IMR-90 (cell line): Measurements from ENCODE around the gene METTL8. TPM values are rescaled to one million over a fixed set of nuclear protein-coding genes. Genes with fewer than 3 reads are reported as not detected.

Experiments
- ATAC-seq: fragments of 200-7000 bp; cut with Tn5 transposase; 2 replicates; pipeline ENCODE4 v1.9.1; 2020; ENCODE audit warnings: low read depth, mild to moderate bottlenecking, moderate library complexity
- BruUV-seq: library from RNA; stranded (reverse); fragments of 400-500 nt; replicated peaks from 2 replicates; lab custom pipeline; 2021; lab: Mats Ljungman, UMichigan
- CTCF ChIA-PET: fragments of 300-600 bp; formaldehyde crosslinking; extraction: SDS; loops from one replicate; lab custom pipeline; 2021; ENCODE audit warnings: antibody characterized with exemption; lab: Yijun Ruan, JAX
- POLR2A ChIA-PET: fragments of 300-600 bp; sonication (Branson Sonifier 250); formaldehyde crosslinking; loops from one replicate; lab custom pipeline; 2022; ENCODE audit warnings: antibody characterized with exemption; ENCODE audit not compliant: unreplicated experiment; lab: Charles Lee
- DNase-seq: peaks from one replicate; pipeline ENCODE4 v3.0.0; 2013
- H2AFZ ChIP-seq: replicated peaks from 2 replicates; pipeline ENCODE3; 2013; ENCODE audit warnings: low read length, mild to moderate bottlenecking; ENCODE audit not compliant: poor library complexity
- H2AK5ac ChIP-seq: 2 replicates; pipeline ENCODE4 v1.6.1; 2013; ENCODE audit warnings: low read depth, low read length, inconsistent platforms
- H2AK9ac ChIP-seq: replicated peaks from 2 replicates; pipeline ENCODE3; 2013; ENCODE audit warnings: mild to moderate bottlenecking, low read depth, low read length, moderate library complexity; ENCODE audit not compliant: poor library complexity
- H2BK120ac ChIP-seq: 2 replicates; pipeline ENCODE4 v1.6.1; 2013; ENCODE audit warnings: low read depth, low read length, inconsistent platforms
- H2BK15ac ChIP-seq: 3 replicates; pipeline ENCODE4 v1.6.1; 2013; ENCODE audit warnings: low read depth, low read length, inconsistent platforms
- H2BK20ac ChIP-seq: 2 replicates; pipeline ENCODE4 v1.6.1; 2013; ENCODE audit warnings: low read depth, mild to moderate bottlenecking, inconsistent platforms, low read length, moderate library complexity
- H2BK5ac ChIP-seq: 2 replicates; pipeline ENCODE4 v1.6.1; 2013; ENCODE audit warnings: mild to moderate bottlenecking, low read depth, low read length, inconsistent platforms; ENCODE audit not compliant: poor library complexity, severe bottlenecking
- H3K14ac ChIP-seq: replicated peaks from 2 replicates; pipeline ENCODE4 v1.6.1; 2013; ENCODE audit warnings: low read depth, low read length, inconsistent platforms
- H3K18ac ChIP-seq: 2 replicates; pipeline ENCODE4 v1.6.1; 2013; ENCODE audit warnings: low read depth, low read length, control low read depth
- H3K23ac ChIP-seq: 2 replicates; pipeline ENCODE4 v1.6.1; 2013; ENCODE audit warnings: low read depth, low read length, inconsistent platforms
- H3K27ac ChIP-seq: 2 replicates; pipeline ENCODE4 v1.5.1; 2013; ENCODE audit warnings: mild to moderate bottlenecking, control low read depth, low read length; ENCODE audit not compliant: insufficient read depth
- H3K27me3 ChIP-seq: 2 replicates; pipeline ENCODE4 v1.6.1; 2013; ENCODE audit warnings: low read length; ENCODE audit not compliant: control insufficient read depth, insufficient read depth
- H3K36me3 ChIP-seq: 2 replicates; pipeline ENCODE4 v1.6.1; 2013; ENCODE audit warnings: low read length, mixed read lengths; ENCODE audit not compliant: control insufficient read depth, insufficient read depth
- H3K4ac ChIP-seq: 2 replicates; pipeline ENCODE4 v1.6.1; 2013; ENCODE audit warnings: low read depth, low read length, inconsistent platforms
- H3K4me1 ChIP-seq: 2 replicates; pipeline ENCODE4 v1.6.1; 2013; ENCODE audit warnings: low read length, mixed read lengths; ENCODE audit not compliant: control insufficient read depth, insufficient read depth
- H3K4me2 ChIP-seq: 2 replicates; pipeline ENCODE4 v1.6.1; 2013; ENCODE audit warnings: low read depth, mild to moderate bottlenecking, control low read depth, low read length, moderate library complexity
- H3K4me3 ChIP-seq: 2 replicates; pipeline ENCODE4 v1.5.1; 2013; ENCODE audit warnings: low read depth, mild to moderate bottlenecking, control low read depth, low read length, moderate library complexity; ENCODE audit not compliant: insufficient read depth
- H3K56ac ChIP-seq: 2 replicates; pipeline ENCODE4 v1.6.1; 2013; ENCODE audit warnings: low read length, inconsistent platforms; ENCODE audit not compliant: insufficient read depth; ENCODE audit errors: extremely low read depth
- H3K79me1 ChIP-seq, 2 experiments: 2 replicates each; pipeline ENCODE4 v1.6.1; 2013; ENCODE audit warnings: low read length in 2 of 2, inconsistent platforms in 1 of 2, low read depth in 1 of 2
- H3K9ac ChIP-seq: 2 replicates; pipeline ENCODE4 v1.6.1; 2013; ENCODE audit warnings: low read depth, low read length, control low read depth
- H3K9me1 ChIP-seq: 2 replicates; pipeline ENCODE4 v1.6.1; 2013; ENCODE audit warnings: low read length, inconsistent platforms; ENCODE audit not compliant: insufficient read depth
- H3K9me3 ChIP-seq: 2 replicates; pipeline ENCODE4 v1.6.1; 2013; ENCODE audit warnings: low read length; ENCODE audit not compliant: control insufficient read depth, insufficient read depth
- H4K20me1 ChIP-seq: 2 replicates; pipeline ENCODE4 v1.6.1; 2013; ENCODE audit warnings: low read length, inconsistent platforms; ENCODE audit not compliant: insufficient read depth
- H4K5ac ChIP-seq: 2 replicates; pipeline ENCODE4 v1.6.1; 2013; ENCODE audit warnings: mild to moderate bottlenecking, low read depth, low read length, control low read depth
- H4K8ac ChIP-seq, 2 experiments: 2 replicates each; pipeline ENCODE4 v1.6.1; 2013; ENCODE audit warnings: low read depth in 2 of 2, low read length in 2 of 2, control low read depth in 1 of 2, inconsistent platforms in 1 of 2
- H4K91ac ChIP-seq: 2 replicates; pipeline ENCODE4 v1.6.1; 2013; ENCODE audit warnings: low read depth, low read length, inconsistent platforms; ENCODE audit not compliant: insufficient read depth
- BHLHE40 ChIP-seq: fragments of 150-350 bp; IDR thresholded peaks from 2 replicates; pipeline ENCODE4 v1.6.1; 2016; ENCODE audit warnings: mild to moderate bottlenecking, low read depth, low read length
- CHD1 ChIP-seq: IDR thresholded peaks from 2 replicates; pipeline ENCODE4 v1.6.1; 2012; ENCODE audit warnings: low read depth, low read length, improper control_type of control experiment
- FOS ChIP-seq: fragments of 150-350 bp; IDR thresholded peaks from 2 replicates; pipeline ENCODE4 v1.6.1; 2016; ENCODE audit warnings: low read depth, low read length
- MAZ ChIP-seq: IDR thresholded peaks from 2 replicates; pipeline ENCODE4 v1.6.1; 2012; ENCODE audit warnings: low read depth, mild to moderate bottlenecking, low read length, improper control_type of control experiment, moderate library complexity, borderline replicate concordance
- MXI1 ChIP-seq: IDR thresholded peaks from 2 replicates; pipeline ENCODE4 v1.6.1; 2012; ENCODE audit warnings: low read depth, mild to moderate bottlenecking, low read length, moderate library complexity, borderline replicate concordance
- RFX5 ChIP-seq: IDR thresholded peaks from 2 replicates; pipeline ENCODE4 v1.8.0; 2012; ENCODE audit warnings: low read depth, mild to moderate bottlenecking, low read length, moderate library complexity
- SMC3 ChIP-seq: fragments of 150-350 bp; IDR thresholded peaks from 2 replicates; pipeline ENCODE4 v1.6.1; 2016; ENCODE audit warnings: low read depth, mild to moderate bottlenecking, antibody characterized with exemption, low read length, moderate library complexity
- WGBS, 2 experiments: methylation state at CpG; one replicate each; pipeline versions ENCODE4 v1.1.5 to v1.1.7; 2013; ENCODE audit warnings: missing lambda C conversion rate in 2 of 2; ENCODE audit not compliant: insufficient read length in 1 of 2; ENCODE audit errors: extremely low coverage in 2 of 2; 5-methylcytosine and 5-hydroxymethylcytosine counted together
- dilution Hi-C: fragments of 300-500 bp; cut with HindIII; formaldehyde crosslinking; loops from one replicate; pipeline ENCODE4 v1.14.3; 2018; ENCODE audit warnings: low sequenced_read_pairs; ENCODE audit not compliant: unreplicated experiment
- in situ Hi-C: fragments of 300-500 bp; cut with MboI; formaldehyde crosslinking; loops from 3 replicates; pipeline ENCODE4 v1.14.3; 2019; ENCODE audit warnings: low sequenced_read_pairs, inconsistent platforms, mixed read lengths
- intact Hi-C: fragments of 100-400 bp; cut with micrococcal nuclease; formaldehyde crosslinking; loops from 2 replicates; pipeline ENCODE4 v1.10.0; 2022
- polyA plus RNA-seq, 3 experiments: library from polyadenylated mRNA; depleted of rRNA; stranded (reverse); fragments of >200 nt; gene quantifications; 2 replicates each; pipeline ENCODE4 v1.2.3, GENCODE V29; 2012; ENCODE audit warnings: low replicate concordance in 1 of 3
- total RNA-seq: library from RNA; depleted of rRNA; stranded (reverse); fragments of >200 nt; gene quantifications from 2 replicates; pipeline ENCODE4 v1.2.3, GENCODE V29; 2012
- TF ChIP-seq, protein P1 (sequence below): fragments of 150-350 bp; IDR thresholded peaks from 2 replicates; pipeline ENCODE4 v1.6.1; 2017; ENCODE audit warnings: mild to moderate bottlenecking, antibody characterized with exemption, low read length, low read depth

Gene METTL8
- total and polyA plus RNA-seq, 2 of the 4 experiments (the other 2 are of a cell fraction), result 6.9 to 10.6 TPM

DNA sequence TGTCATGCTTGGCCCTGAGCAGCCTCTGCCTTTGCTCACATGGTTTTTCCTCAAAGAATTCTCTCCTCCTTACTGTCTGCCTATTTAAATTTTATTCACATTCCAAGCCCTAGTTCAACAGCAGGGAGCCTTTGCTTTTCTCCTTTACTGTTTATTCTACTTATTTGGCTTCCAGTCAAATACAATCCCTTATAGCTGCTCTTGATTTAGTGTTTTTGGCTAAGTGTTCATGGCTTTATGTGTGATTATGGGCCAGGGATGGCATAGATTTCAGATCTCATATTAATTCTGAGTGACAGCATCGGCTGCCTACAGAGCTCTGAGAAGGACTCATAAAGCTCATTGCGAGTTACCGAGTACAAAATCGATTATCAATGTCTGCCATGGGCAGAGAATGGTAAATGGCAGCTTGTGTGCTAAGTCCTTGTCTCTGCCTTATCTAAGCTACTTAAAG lies 106.7 kb downstream of the METTL8 start (continued):
- TF ChIP-seq, protein P1, sequence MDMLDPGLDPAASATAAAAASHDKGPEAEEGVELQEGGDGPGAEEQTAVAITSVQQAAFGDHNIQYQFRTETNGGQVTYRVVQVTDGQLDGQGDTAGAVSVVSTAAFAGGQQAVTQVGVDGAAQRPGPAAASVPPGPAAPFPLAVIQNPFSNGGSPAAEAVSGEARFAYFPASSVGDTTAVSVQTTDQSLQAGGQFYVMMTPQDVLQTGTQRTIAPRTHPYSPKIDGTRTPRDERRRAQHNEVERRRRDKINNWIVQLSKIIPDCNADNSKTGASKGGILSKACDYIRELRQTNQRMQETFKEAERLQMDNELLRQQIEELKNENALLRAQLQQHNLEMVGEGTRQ, result no peak
- TF ChIP-seq FOS (no peak), BHLHE40 (no peak), RFX5 (no peak), SMC3 (no peak)

DNA sequence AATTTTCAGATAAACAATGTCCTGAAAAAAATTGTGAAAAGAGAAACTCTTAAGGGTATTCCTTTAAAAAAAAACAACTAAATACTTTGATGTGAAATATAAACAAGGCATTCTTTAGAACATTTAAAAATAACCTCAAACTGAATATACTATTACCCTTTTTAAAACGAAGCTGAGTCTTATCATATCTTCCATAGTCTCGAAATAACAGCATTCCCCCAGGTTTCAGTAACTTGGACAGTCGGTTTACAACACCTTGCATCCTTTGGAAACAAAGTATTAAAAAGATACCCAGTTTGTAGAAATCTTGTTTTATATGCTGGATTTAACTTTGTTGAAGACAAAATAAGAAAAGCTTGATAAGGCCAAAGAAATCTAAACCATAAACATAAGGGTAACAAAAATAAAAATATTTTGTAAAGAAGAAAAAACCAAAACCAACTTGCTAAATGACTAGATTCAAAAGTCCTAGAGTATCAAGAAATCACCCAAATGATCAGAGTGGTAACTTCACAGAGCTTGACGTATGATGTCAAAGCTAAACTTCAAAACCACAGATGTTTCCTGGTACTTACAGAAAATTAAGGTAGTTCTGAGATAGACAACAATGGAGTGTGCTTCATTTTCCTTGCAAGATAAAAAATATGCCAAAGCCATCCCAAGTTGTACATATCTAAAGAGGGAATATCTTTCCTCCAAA lies 107.8 kb downstream of the METTL8 start:
- H2AFZ ChIP-seq, result no peak overlapping the region
- H2AK5ac ChIP-seq, result no peak overlapping the region
- ATAC-seq (no peak), DNase-seq (no peak)
- in situ Hi-C loops, result no loop called here
- H2BK5ac ChIP-seq, result no peak overlapping the region
- BruUV-seq, result no TSS peak
- no peaks in the 10 kb centered on the region for H4K20me1 ChIP-seq
- H3K4me3 ChIP-seq, result no peak overlapping the region
- WGBS, 2 experiments, result no CpG with 5 or more reads among the region's 4 CpGs
- H3K79me1 ChIP-seq, result no peaks in the 10 kb centered on the region
- H3K27me3 ChIP-seq, result no peaks in the 10 kb centered on the region
- peaks cover 3% of the 10 kb centered on the region; the same call in 1 of the 2 replicates for H3K4me1 ChIP-seq
- no peak overlapping the region for H2AK9ac ChIP-seq
- dilution Hi-C loops, result no loop called here
- no peak overlapping the region for H3K27ac ChIP-seq
- H3K14ac ChIP-seq, result no peak overlapping the region
- no peak overlapping the region for H2BK120ac ChIP-seq
- no peak overlapping the region for H4K5ac ChIP-seq
- no peak overlapping the region for H4K8ac ChIP-seq
- no peak overlapping the region for H3K9ac ChIP-seq
- no peaks in the 10 kb centered on the region; the same call in 1 of the 2 replicates for H3K9me1 ChIP-seq
- no peak overlapping the region for H3K4me2 ChIP-seq
- intact Hi-C loops, result no loop called here
- no peak overlapping the region for H2BK20ac ChIP-seq
- H3K36me3 ChIP-seq, result no peaks in the 10 kb centered on the region
- no peak overlapping the region for H3K56ac ChIP-seq
- no peak overlapping the region for H2BK15ac ChIP-seq
- no peak overlapping the region for H3K18ac ChIP-seq
- POLR2A ChIA-PET, result no interaction called here
- TF ChIP-seq MXI1 (no peak), CHD1 (no peak), MAZ (no peak)
- H3K23ac ChIP-seq, result no peak overlapping the region
- H4K91ac ChIP-seq, result no peak overlapping the region
- CTCF ChIA-PET, result interaction anchor here (0.5 to 0.9 kb wide), 2 partner anchors 90 to 390 kb away, joined by 3 read pairs; no protein-coding TSS in a partner anchor
- H3K9me3 ChIP-seq, result no peaks in the 10 kb centered on the region
- H3K4ac ChIP-seq, result no peak overlapping the region
